ENCODE measurements around the gene WNK2.

DNA sequence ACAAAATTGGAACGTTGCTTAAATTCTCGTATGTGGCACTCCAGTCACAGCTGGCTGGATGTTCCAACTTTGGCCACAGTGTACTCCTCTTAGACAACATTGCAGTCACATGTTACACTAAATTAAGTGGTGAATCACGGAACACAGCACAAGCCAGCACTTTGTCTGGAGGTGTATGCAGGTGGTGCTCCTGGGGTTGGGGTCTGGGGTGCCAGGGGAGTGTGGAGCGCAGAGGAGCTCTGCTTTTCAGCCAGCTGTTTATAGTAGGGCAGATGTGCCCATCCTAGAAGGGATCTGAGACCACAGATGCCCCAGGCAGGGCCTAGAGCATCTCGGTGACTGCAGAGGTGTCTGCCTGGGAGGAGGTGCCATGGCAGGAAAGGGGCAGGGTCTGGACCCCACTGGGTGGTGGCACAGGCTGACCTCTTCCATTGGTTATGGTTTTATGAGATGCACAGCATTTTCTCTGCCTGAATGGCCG, 82.6 kb downstream of the WNK2 start:
- TF ChIP-seq, protein P1, sequence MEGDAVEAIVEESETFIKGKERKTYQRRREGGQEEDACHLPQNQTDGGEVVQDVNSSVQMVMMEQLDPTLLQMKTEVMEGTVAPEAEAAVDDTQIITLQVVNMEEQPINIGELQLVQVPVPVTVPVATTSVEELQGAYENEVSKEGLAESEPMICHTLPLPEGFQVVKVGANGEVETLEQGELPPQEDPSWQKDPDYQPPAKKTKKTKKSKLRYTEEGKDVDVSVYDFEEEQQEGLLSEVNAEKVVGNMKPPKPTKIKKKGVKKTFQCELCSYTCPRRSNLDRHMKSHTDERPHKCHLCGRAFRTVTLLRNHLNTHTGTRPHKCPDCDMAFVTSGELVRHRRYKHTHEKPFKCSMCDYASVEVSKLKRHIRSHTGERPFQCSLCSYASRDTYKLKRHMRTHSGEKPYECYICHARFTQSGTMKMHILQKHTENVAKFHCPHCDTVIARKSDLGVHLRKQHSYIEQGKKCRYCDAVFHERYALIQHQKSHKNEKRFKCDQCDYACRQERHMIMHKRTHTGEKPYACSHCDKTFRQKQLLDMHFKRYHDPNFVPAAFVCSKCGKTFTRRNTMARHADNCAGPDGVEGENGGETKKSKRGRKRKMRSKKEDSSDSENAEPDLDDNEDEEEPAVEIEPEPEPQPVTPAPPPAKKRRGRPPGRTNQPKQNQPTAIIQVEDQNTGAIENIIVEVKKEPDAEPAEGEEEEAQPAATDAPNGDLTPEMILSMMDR (IDR thresholded peaks at IDR 0.05; ENCODE audit: low read depth, low read length), result no peak
- TF ChIP-seq EZH2phosphoT487 (IDR thresholded peaks at IDR 0.05; ENCODE audit: low read depth), result no peak

Data from OCI-LY3 (cell line).